ENCODE results near the gene TSPAN9.
A peak's percentile ranks its signal among the peaks of the same experiment; 100 is the strongest.

Gene TSPAN9, protein sequence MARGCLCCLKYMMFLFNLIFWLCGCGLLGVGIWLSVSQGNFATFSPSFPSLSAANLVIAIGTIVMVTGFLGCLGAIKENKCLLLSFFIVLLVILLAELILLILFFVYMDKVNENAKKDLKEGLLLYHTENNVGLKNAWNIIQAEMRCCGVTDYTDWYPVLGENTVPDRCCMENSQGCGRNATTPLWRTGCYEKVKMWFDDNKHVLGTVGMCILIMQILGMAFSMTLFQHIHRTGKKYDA

DNA sequence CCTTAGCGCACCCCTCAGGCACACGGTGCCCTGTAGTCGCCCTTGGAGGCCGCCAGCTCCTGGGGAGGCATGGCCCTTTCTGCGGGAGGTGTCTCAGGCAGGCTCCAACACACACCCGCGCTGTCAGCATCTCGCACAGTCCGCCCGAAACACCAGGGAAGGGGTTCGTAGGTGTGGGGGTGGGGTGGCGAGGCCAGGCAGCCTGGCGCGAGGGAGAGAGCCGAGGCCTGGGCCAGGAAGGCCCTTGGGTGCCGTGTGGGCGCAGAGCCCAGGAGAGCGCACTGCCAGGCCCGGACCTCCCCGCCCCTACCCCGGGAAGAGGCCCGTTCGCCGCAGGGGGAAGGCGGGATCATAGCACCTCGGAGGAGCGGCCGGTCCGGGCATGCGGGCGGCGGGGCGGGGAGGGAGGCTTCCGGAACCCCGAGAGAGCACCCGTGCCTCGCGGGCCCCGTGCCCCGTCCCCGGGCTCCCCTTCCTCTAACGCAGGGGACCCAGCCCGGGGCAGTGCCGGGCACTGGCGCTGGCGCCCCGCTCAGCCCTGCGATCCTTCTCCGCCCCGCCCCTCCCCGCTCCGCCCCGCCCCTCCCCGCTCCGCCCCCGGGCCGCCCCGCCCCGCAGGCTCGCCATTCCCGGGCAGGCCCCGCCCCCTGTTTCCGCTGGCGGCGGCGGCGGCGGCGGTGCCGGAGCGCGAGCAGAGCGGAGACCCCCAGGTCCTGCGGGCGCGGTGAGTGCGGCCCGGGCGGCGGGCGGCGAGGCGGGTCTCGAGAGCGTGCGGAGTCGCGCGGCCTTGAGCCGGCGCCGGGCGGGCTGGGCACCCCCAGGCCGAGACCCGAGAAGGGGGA, at the start of gene TSPAN9:
TSPAN9 (plus strand) TSS at position 650 of the 842 bp plus-strand sequence. CDS start 123,815 bp downstream, outside the sequence.
- peak; percentile 55 for DNase-seq

DNA sequence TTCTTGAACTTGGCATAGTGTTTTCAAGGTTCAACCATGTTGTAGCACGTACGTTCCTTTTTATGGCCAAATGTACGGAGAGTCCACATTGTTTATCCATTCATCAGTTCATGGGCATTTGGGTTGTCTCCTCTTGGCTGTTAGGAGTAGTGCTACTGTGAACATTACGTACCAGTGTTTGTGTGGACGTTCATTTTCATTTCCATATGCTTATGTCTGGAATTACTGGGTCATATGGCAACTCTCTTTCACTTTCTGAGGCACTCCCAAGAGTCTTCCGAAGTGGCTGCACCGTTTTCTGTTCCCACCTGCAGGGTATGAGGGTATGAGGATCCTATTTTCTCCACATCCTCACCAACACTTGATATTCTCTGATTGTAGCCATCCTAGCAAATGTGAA, 49.1 kb upstream of the TSPAN9 start:
- no peak for DNase-seq

DNA sequence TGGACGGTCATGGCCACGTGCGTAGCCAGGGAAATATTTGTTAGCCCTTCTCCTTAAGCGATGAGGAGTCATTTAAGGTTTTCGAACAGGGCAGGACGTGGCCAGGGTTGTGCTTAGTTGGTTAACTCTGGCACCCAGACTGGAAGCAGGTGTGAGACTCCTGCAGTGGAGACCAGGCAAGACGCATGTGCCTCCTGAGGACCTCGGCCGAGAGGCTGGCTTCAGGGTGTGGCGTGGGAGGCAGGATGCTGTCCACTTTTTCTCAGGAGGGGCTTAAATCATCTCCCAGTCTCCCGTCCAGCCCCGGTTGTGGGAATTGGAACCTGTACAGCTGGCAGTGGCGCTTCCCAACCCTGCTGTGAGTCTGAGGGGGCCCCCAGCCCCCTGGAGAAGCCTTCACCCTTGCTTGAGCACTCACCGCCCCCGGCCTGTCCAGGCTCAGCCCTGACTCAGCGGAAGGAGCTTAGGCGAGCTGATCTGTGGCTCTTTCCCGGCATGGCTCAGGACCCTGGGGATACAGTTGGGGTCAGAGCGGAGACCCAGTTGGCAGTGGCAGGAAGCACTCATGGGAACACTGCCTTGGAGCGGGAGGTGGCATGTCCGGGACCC, 46.3 kb upstream of the TSPAN9 start:
- no peak for DNase-seq

DNA sequence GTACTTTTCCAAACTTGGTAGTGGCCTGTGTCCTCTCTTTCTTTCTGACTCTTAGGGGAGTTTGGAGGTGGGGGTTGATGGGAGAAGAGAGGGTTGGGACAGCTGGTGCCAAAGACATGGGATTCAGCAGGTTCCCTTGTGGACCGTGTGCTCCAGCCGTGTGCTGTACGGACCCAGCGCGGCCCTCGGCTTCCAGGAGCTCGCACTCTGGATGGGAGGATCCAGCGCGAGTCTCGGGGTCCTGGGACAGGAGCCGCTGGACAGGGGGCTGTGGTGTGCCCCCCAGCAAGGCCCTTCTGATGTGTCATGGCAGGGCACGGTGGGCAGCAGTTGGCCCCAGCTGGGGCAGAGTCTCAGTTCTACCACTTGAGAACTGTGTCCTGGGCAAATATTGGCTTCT, 45.0 kb upstream of the TSPAN9 start:
- DNase-seq, result no peak

DNA sequence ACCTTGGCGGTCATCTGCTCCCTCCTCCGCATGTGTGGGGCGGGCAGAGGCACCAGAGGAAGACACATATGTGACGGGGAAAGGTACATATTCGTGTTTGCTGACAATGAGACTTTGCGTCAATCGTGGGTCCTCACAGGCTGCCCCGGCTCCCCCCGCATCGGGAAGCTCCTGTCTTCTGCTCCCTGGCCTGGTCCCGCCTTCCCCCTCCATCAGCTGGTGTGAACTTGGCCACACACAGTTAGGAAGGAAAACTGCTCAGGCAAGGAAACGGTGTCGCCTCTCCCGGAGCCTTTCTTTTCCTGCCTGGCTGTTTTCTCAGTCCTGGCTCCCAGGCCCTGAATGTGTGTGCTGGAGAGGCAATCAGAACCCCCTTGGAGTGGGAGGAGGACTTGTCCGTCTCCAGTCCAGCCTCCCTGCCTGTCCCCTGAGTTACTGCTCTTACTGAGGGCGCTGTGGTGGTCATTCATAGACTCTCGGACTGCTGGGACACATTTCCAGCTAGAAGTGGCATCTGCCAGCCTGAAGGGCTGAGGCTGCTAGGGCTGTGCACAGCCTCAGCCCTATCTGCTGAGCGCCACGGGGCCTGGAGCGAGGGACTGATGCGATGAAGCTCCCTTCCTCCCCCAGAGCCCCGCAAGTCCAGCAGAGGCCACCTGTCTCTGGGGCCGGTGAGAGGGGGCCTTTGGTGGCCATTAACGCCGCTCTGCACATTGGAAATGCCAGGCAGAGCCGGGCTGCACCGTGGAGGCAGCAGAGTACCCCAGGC, 44.2 kb upstream of the TSPAN9 start:
- DNase-seq, result no peak

DNA sequence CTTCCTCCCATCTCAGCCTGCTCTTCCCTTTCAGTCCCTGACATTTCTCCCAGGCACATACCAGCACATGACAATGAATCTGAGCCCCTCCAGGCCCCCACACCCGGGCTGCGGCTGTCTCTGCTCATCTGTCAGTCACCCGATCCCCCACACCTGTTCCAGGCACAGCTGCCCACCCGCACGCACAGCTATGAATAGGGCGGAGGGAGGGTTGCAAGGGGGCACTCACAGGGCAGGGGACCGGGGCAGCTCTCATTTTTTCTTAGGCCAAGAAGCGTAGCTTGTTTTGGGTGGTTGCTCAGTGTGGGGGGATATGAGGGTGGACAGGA, 43.7 kb upstream of the TSPAN9 start:
- DNase-seq, result no peak

DNA sequence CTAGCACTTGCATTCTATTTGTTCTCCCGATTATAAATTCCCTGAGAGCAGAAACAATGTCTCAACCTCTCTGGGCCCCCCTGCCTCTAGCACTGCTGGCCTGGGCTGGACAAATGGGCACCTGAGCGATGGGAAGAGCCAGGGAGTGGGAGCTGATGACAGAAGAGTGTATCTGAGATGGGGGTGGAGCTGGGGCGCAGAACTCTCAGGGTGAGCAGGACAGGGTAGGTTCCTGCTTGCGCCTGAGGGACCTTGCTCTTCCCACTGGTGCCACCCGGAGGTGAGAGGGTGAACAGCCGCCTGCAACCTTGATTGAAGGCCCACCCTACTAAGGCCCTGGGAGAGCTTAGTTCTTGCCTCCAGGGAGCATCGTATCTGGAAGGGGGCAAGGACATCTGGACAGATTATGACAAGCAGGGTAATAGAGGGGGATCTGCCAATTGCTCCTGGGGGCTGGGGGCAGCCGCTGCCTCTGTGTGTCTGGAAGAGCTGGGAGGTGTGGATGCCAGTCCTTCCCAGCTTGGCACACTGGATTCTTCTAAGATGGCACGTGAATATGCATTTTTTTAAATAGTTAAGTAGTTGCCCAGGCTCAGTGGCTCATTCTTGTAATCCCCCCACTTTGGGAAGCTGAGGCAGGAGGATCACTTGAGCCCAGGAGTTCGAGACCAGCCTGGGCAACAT, 43.0 kb upstream of the TSPAN9 start:
- DNase-seq, result peak; percentile 58

GRCh38 chr12:3035171-3035570, 42.0 kb upstream of the TSPAN9 start:
- no peak for DNase-seq

GRCh38 chr12:3035815-3036702, 41.1 kb upstream of the TSPAN9 start:
- no peak for DNase-seq

DNA sequence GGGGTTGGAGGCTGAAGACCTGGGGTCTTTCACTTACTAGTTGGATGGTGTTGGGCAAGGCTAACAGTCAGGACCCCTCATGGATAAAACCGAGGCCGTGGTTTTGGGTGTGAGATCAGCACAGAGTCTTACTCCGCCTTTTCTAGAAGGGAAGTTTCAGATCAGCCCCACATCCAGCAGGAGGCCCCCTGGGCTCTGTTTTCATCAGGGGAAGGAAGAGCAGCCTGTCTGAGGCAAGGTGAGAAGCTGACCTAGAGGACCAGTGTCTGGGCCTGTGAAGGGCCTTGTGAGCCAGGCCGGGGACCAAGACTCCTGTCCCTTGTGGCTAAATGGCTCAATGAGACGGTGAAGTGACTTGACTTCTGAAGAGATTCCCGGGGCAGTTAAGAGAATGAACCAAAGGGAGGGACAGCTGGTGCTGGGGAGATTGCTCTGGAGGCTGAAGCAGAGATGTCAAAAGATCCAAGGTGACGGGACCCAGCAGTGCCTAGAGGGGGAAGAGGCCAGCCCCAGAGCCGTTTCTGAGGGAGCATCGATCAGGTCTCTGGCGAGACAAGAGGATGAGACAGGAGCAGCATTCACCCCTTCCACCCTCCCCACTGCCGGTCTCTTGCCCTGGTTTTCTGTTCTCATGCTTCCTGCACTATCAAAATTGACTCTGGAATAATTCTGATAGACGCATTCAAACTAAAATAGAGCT, 40.1 kb upstream of the TSPAN9 start:
- DNase-seq, result no peak

DNA sequence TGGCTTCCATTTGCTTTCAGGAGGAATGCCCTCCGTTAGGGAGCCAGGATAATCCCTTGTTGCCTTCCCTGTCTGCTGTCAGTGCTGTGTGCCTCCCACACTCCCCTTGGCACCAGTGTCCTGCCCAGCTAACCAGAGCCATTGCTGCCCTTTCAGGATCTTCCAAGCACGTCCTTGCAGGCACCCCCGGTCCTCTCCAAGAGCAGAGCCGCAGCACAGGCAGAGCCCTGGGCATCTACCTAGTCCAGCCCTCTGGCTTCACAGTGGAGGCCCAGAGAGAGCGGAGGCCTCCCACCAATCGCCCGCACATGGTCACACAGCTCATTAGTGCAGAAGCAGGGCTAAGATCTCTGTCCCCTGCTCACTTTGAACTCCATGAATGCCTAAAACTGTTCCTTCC, 39.0 kb upstream of the TSPAN9 start:
- no peak for DNase-seq

DNA sequence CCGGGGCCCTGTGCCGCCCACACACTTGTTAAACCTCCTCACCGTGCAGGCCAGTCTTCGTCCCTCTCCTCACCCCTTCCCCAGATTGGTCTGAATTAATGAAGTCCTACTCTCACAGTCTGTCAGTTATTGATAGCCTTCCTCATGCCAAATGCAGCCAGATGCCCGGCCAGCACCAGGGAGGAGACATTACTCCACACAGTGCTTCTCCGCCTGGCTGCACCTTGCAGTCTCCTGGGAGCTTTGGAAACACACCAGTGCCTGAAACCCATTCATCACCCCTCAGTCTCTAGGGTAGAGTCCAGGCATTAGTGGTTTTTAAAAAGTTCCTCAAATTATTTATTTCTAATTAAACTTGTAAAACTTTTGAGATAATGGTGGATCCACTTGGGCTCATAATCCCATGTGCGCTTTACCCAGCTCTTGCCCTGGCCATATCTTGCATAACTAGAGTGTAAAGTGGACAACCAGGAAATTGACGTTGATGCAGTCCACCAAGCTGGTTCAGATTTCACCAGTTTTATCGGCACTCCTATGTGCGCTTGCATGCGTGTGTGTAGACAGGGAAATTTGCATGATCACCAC, 38.2 kb upstream of the TSPAN9 start:
- DNase-seq, result no peak

DNA sequence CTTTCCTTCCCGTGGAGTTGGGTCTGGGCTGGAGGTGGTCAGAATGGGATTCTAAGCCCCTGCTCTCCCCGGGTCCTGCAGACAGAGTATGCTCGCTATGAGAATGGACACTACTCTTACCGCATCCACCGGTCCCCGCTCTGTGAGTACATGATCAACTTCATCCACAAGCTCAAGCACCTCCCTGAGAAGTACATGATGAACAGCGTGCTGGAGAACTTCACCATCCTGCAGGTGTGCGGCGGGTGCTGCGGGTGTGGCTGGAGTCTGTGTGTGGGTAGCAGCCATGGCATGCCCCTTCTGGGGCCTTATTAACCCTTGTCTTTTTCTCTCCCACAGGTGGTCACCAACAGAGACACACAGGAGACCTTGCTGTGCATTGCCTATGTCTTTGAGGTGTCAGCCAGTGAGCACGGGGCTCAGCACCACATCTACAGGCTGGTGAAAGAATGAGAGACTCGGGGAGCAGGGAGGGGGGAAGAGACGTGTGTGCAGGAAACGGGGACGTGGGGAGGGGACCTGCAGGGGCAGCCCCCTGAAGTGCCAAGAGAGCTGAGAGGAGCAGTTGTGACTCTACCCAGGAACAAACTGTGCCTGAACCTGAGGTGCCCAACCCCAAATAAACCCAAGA, 37.0 kb upstream of the TSPAN9 start:
- DNase-seq, result no peak

GRCh38 chr12:3040663-3041544, 36.3 kb upstream of the TSPAN9 start:
- DNase-seq, result no peak

DNA sequence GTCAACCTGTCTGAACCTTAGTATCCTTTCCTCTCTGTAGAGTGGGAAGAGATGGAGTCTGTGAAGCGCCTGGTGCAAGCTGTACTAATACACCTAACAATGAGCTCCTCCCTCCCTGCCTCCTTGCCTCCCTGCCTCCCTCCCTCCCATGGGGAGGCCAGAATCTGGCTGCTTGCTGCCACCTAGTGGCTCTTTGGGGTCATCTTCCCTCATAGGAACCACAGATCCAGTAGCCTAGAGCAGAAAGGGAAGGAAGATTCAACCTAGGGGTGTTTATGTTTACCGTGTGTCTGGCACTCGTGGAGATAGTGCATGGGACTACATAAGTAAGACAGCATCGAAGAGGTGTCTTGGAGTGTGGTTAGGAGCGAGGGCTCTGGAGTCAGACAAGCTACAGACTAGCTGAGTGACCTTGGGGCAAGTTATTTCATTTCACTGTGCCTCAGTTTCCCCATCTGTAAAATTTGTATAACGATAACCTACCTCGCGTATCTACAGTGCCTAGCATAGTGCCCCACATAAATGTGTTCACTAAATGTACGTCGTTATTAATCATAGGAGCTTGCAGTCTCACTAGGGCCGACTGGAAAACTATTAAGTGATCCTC, 35.5 kb upstream of the TSPAN9 start:
- DNase-seq, result peak; percentile 80

DNA sequence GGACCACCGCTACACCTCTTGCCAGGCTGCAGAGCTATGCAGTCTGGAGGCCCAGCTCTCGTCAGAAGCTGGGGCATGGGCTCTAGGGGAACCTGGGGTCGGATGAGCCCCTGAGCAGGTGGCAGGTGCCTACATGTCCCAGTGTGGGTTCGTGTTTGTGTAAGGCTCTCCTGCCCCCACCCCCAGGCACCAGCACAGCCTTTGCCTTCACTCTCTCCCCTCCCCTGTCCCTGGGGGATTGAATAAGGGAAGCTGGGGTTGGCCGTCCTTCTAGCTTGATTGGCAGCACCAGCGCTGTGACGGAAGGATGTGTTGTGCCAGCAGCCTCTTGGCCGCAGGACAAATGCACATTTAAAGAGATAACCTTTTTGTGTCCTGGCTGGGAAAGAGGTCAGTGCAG, 34.8 kb upstream of the TSPAN9 start:
- no peak for DNase-seq

GRCh38 chr12:3042826-3043225, 34.4 kb upstream of the TSPAN9 start:
- DNase-seq, result no peak

GRCh38 chr12:3043406-3043805, 33.8 kb upstream of the TSPAN9 start:
- no peak for DNase-seq

Data from activated CD4-positive, alpha-beta T cell treated with anti-CD3 and anti-CD28 coated beads, Interleukin-10, Interleukin-2, amounts not matched to agents 100 ng/mL and 50 ng/mL, durations not matched to agents 16 hours and 8 hours (primary cell).